Measurements from ENCODE around the gene E4F1.

The E4F1 gene

GRCh38 chr16:2278272-2278608, 54.8 kb downstream of the E4F1 start:
- no peak for DNase-seq

- no peak for DNase-seq
Measured at GRCh38 chr16:2278956-2279800, 55.8 kb downstream of the E4F1 start.

GRCh38 chr16:2280461-2280860, 57.1 kb downstream of the E4F1 start:
- no peak for DNase-seq

GRCh38 chr16:2280981-2281542, 57.7 kb downstream of the E4F1 start:
- no peak for DNase-seq

- no peak for DNase-seq
Measured at GRCh38 chr16:2282262-2282661, 58.9 kb downstream of the E4F1 start.

- DNase-seq, result no peak
Measured at GRCh38 chr16:2282866-2283555, 59.6 kb downstream of the E4F1 start.

GRCh38 chr16:2284001-2284770, 60.8 kb downstream of the E4F1 start:
- no peak for DNase-seq

- DNase-seq, result no peak
Measured at GRCh38 chr16:2284797-2285576, 61.6 kb downstream of the E4F1 start.

All from NCI-H69 (cell line).